HFF-Myc (cell line): ENCODE results near the gene SRD5A2.
"Not testable (repeated sequence)": the region's sequence is repeated elsewhere in the genome, so short reads cannot be mapped to it uniquely, and the experiment has no call there.

Experiments
- DNase-seq: peaks from one replicate; pipeline ENCODE4 v3.0.0-alpha.2; 2011; ENCODE audit warnings: low read depth; ENCODE audit errors: extremely low read depth
- H3K4me3 ChIP-seq: replicated peaks from 2 replicates; pipeline ENCODE4 v1.5.1; 2011; ENCODE audit warnings: low read depth, mild to moderate bottlenecking, control low read depth, low read length
- CTCF ChIP-seq: IDR thresholded peaks from 2 replicates; pipeline ENCODE4 v1.5.1; 2012; ENCODE audit warnings: mild to moderate bottlenecking, low read depth, low read length, control low read depth; ENCODE audit errors: missing control alignments

Gene SRD5A2

GRCh38 chr2:31505111-31505510 lies 75.6 kb downstream of the SRD5A2 start:
- no peak for DNase-seq
- H3K4me3 ChIP-seq, result no peak overlapping the region
- no peak for TF ChIP-seq CTCF

GRCh38 chr2:31504311-31504710 lies 76.4 kb downstream of the SRD5A2 start:
- TF ChIP-seq CTCF, result no peak
- no peak for DNase-seq
- H3K4me3 ChIP-seq, result no peak overlapping the region

DNA sequence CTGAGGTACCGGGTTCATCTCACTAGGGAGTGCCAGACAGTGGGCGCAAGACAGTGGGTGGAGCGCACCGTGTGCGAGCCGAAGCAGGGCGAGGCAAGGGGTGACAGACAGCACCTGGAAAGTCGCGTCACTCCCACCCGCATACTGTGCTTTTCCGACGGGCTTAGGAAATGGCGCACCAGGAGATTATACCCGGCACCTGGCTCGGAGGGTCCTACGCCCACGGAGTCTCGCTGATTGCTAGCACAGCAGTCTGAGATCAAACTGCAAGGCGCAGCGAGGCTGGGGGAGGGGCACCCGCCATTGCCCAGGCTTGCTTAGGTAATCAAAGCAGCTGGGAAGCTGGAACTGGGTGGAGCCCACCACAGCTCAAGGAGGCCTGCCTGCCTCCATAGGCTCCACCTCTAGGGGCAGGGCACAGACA lies 84.3 kb downstream of the SRD5A2 start:
- not testable (repeated sequence) for DNase-seq, H3K4me3 ChIP-seq

- not testable (repeated sequence) for H3K4me3 ChIP-seq
- DNase-seq, result peak; percentile 59
Measured at GRCh38 chr2:31489339-31489738, 91.4 kb downstream of the SRD5A2 start.

GRCh38 chr2:31483246-31483645 lies 97.5 kb downstream of the SRD5A2 start:
- DNase-seq, result no peak
- no peak overlapping the region for H3K4me3 ChIP-seq
- no peak for TF ChIP-seq CTCF

DNA sequence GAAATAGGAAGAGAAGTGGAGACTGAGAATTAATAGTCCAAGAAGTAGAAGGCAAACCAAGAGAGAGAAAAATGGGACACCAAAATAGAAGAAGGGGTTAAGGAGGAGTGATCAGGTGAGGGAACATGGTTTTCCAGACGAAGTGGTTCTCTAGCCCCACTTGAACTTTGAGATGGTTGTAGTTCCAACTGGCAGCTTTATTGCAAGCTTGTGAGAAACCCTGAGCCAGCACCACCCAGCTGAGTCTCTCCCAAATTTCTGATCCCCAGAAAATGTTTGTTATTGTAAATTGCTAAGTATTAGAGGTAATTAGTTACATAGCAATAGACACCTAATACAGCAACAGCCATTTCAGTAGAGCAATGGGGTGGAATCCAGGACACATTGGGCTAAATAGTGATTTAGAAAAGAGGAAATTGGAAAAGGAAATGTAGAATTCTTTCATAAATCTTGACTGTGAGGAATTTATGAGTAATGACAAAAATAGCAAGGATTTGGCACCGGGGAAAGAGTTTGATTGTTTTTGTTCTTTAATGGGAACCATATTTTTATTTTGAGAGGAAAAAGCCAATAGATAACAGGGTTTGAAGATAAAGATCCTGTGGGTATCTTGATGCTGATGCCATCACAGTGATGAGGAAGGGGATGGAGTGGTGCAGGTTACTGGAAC lies 104.1 kb downstream of the SRD5A2 start:
- DNase-seq, result no peak
- no peak for TF ChIP-seq CTCF
- H3K4me3 ChIP-seq, result no peak overlapping the region

- no peak overlapping the region for H3K4me3 ChIP-seq
- DNase-seq, result peak; percentile 11
- no peak for TF ChIP-seq CTCF
Measured at GRCh38 chr2:31475692-31476091, 105.0 kb downstream of the SRD5A2 start.

GRCh38 chr2:31474296-31474695 lies 106.4 kb downstream of the SRD5A2 start:
- no peak overlapping the region for H3K4me3 ChIP-seq
- no peak for TF ChIP-seq CTCF
- DNase-seq, result no peak
